Left renal pelvis (tissue), 4 donors: ENCODE data around the gene MFSD2B. TPM values are rescaled to one million over a fixed set of nuclear protein-coding genes. Genes with fewer than 3 reads are reported as not detected.
"Not testable (repeated sequence)": the region's sequence is repeated elsewhere in the genome, so short reads cannot be mapped to it uniquely, and the experiment has no call there.

Experiments
- DNase-seq, 4 donors: peaks; one replicate each; pipeline ENCODE4 v3.0.0-alpha.2; 2013; ENCODE audit warnings: low read depth in 4 of 4, low spot score in 3 of 4
- polyA plus RNA-seq, 4 donors: library from polyadenylated mRNA; unstranded; fragments of 120-200 nt; gene quantifications; one replicate each; pipeline ENCODE4 v1.2.1, GENCODE V29; 2013; ENCODE audit not compliant: insufficient read length in 4 of 4

Gene MFSD2B
- polyA plus RNA-seq, 4 donors, result 2.0 to 4.9 (median 2.7) TPM

DNA sequence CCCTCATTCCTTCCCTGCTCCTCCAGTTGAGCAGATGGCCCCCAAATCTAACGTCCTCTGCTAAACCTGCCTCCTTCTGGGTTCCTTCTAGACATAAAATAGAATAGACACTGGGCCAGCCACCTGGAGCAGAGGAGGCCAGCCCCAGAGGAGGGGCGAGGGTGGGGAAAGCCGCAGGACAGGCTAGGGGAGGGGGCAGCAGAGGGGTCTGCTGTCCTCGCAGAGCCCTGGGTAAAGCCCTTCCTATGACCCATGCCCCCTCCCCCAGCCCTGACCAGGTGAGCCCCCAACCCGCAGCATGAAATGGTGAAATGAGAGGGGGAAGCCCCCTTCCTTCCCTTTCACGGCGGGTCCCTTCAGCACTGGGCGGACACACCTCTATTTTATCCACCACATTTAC is 7.8 kb downstream of the MFSD2B start:
- no peak for DNase-seq

GRCh38 chr2:24018241-24018640 is 8.4 kb downstream of the MFSD2B start:
- no peak for DNase-seq

DNA sequence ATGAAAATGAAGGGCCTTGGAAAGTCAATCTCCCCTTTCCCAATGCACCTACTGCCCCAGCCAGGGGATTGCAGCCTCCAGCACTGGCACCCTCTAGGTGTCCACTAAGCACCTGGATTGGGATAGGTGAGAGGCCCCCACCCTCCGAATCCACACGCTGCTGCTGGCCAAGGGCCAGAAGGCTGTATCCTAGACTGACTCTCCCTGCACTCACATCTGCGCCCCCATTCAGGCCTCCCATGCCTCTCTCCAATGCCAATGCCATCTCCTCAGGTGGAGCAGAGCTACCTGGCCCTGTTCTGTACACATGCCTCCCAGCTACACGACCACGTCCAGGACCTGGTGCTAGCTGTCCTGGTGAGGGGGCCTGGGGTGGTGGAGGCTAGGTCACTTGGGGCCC is 9.8 kb downstream of the MFSD2B start:
- no peak for DNase-seq

- no peak for DNase-seq
Measured at GRCh38 chr2:24020244-24020643, 10.4 kb downstream of the MFSD2B start.

- no peak for DNase-seq
Measured at GRCh38 chr2:24021122-24021998, 11.5 kb downstream of the MFSD2B start.

DNA sequence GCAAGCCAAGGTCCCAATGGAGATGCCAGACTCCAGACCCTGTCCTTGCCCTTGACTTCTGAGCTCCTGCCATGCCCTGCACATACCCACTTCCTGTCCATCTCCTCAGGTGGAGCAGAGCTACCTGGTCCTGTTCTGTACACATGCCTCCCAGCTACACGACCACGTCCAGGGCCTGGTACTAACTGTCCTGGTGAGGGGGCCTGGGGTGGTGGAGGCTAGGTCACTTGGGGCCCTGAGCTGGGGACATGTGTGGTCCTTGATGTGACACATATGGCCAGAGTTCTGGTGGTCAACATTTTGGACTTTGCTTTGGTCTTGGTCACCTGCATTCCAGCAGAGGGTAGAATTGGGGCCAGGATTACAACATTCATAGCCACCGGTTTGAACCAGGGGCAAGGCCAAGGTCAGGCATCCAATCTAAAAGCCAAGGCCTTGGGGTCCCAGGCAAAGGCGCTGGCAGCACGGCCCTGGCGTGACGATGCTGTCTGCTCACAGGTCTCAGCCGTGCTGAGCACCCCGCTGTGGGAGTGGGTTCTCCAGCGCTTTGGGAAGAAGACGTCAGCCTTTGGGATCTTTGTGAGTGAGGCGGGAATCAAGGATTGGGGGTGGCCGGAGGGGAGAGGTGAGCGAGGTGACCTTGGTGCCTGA is 12.6 kb downstream of the MFSD2B start:
- DNase-seq, result no peak

GRCh38 chr2:24022975-24023575 is 13.2 kb downstream of the MFSD2B start:
- no peak for DNase-seq

GRCh38 chr2:24024018-24024417 is 14.1 kb downstream of the MFSD2B start:
- DNase-seq, result no peak

DNA sequence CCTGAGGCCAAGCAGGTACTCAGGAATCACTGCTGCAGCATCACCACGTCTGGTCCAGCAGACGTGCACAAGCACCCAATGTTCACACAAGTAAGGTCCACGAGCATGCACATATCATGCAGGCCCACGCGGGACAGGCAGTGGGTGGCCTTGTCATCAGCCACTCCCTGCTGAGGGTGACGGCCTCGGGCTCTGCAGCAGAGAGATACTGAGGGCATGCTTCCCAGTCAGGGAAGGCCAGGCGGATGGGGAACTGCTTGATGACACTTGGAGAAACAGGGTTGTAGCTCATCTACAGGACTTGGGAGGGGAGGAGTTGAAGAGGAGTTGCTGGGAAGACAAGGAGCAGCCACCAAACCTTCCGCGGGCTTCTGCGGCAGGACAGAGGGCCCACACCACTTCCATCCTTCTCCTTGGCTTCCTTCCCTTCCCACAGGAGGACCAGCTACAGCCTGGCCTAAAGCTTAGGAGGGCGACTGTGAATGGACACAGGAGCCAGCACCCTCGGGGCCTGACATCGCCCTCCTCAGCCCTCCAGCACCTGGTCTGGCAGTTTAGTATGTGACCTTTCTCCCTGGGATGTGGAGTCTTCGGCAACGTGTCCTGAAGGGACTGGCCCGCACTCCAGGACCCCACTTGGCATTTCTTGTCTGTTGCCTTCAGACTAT is 15.2 kb downstream of the MFSD2B start:
- no peak for DNase-seq

DNA sequence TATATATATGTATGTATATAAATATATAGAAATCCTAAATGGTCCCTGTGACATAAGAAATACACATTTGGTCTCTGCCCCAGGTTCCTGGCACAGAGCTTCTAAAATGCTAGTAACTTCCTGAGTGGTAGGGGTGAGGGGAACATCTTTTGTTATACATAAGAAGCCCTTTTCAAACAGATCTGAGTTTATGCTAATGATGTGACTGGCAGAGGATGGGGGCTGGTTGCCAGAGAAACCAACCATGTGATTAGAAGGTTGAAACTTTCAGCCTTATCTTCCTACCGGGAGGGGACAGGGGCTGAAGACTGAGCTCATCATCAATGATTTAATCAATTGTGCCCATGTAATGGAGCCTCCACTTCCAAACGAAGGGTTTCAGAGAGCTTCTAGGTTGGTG is 16.3 kb downstream of the MFSD2B start:
- DNase-seq, result no peak

- no peak for DNase-seq
Measured at GRCh38 chr2:24038786-24039499, 29.1 kb downstream of the MFSD2B start.

GRCh38 chr2:24040511-24040910 is 30.6 kb downstream of the MFSD2B start:
- no peak for DNase-seq

- DNase-seq, result not testable (repeated sequence)
Measured at GRCh38 chr2:24043133-24043532, 33.2 kb downstream of the MFSD2B start.

DNA sequence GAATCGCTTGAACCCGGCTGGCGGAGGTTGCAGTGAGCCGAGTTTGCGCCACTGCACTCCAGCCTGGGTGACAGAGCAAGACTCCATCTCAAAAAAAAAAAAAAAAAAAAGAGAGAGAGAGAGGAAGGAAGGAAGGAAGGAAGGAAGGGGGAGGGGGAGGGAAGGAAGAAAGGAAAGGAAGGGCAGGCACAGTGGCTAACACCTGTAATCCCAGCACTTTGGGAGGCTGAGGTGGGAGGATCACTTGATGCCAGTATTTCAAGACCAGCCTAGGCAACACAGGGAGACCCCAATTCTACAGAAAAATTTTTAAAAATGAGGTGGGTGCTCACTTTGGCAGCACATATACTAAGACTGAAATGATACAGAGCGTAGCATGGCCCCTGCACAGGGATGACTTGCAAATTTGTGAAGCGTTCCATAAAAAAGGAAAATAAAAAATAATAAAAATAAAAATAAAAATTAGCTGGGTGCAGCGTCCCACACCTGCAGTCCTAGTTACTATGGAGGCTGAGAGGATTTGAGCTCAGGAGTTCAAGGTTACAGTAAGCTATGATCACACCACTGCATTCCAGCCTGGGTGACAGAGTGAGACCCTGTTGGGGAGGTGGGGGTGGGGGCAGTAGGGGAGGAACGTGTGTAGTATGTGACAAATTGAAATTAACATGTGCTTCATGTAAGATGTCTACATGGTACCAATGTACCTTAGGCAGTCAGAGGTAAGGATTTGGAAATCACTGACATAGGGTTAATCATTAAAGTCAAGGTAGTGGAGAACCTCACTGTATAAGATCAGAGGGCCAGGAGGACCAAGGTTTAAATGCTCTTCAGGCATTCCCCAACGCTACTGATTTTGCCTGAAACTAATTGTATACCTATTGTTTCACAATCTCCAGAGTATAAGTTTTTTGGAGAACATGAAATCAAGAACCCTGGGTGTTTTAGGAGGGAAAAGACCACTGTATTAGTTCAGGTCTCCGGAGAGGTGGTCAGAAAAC is 35.9 kb downstream of the MFSD2B start:
- DNase-seq, result no peak

- no peak for DNase-seq
Measured at GRCh38 chr2:24046599-24046929, 36.7 kb downstream of the MFSD2B start.

DNA sequence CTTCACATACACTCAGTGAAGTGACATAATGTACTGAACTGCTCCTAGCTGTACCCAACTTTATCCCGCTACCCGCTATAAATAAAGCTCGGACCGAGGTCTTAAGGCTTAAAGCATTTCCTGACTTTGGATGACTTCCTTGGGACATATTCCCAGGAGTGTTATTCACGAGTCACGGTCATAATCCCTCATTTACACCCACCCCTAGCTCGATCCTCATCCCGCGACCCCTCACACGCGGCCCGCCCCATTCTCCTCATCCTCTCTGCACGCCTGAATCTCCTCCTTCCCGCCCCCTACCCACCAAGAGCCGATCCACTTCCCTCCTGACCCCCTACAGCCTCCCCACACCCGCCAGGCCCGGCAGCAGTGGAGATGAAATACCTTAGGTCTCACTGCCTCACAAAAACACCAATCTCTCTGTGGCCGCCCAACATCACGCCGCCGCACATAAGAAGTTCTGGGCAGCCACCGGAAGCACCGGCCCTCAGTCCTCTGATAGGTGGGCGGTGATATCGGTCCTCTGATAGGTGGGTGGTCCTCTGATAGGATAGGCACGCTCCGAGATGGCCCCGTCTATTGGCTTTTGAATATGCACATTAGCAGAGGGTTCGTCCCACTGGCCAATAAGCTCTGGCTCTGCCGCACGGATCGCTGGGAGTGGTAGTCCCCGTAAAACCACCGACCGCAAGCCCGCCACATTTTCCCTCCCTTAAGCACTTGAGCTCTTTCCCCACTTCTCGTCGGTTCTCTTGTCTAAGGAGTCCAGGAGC is 37.2 kb downstream of the MFSD2B start, which contains the start of gene WDCP:
WDCP (minus strand) TSS at position 462 of the 773 bp plus-strand sequence. CDS start 7,897 bp downstream, outside the sequence.
- DNase-seq, result peak; percentile 84 to 96 (median 92)

GRCh38 chr2:24047703-24048033 is 37.8 kb downstream of the MFSD2B start:
- no peak for DNase-seq

- no peak for DNase-seq
Measured at GRCh38 chr2:24048769-24049484, 39.0 kb downstream of the MFSD2B start.
